NCI-H82 treated with DMSO at 0.1 percent for 48 hours (cell line): Measurements from ENCODE around the gene CCDC107.

Experiments
- DNase-seq: peaks from one replicate; lab custom pipeline; 2025; ENCODE audit not compliant: unreplicated experiment; lab: John Stamatoyannopoulos, UW

The CCDC107 gene

GRCh38 chr9:35700031-35700430, 41.9 kb downstream of the CCDC107 start:
- no peak for DNase-seq

- DNase-seq: no peak
Measured at GRCh38 chr9:35700942-35701341, 42.9 kb downstream of the CCDC107 start.

GRCh38 chr9:35702696-35703095, 44.6 kb downstream of the CCDC107 start:
- no peak for DNase-seq

GRCh38 chr9:35703906-35704672, 46.0 kb downstream of the CCDC107 start:
- no peak for DNase-seq

- no peak for DNase-seq
Measured at GRCh38 chr9:35705372-35705771, 47.3 kb downstream of the CCDC107 start.

GRCh38 chr9:35705836-35706430, 47.8 kb downstream of the CCDC107 start:
- DNase-seq: no peak

GRCh38 chr9:35706951-35707350, 48.9 kb downstream of the CCDC107 start:
- DNase-seq: no peak

GRCh38 chr9:35708146-35708545, 50.1 kb downstream of the CCDC107 start:
- DNase-seq: no peak

GRCh38 chr9:35710818-35711500, 52.9 kb downstream of the CCDC107 start:
- DNase-seq: no peak
